DMS 273 (cell line): ENCODE data around the gene THUMPD3.

Source experiments
- DNase-seq: peaks from one replicate; lab custom pipeline; 2025; ENCODE audit not compliant: unreplicated experiment; lab: John Stamatoyannopoulos, UW

Gene THUMPD3

DNA sequence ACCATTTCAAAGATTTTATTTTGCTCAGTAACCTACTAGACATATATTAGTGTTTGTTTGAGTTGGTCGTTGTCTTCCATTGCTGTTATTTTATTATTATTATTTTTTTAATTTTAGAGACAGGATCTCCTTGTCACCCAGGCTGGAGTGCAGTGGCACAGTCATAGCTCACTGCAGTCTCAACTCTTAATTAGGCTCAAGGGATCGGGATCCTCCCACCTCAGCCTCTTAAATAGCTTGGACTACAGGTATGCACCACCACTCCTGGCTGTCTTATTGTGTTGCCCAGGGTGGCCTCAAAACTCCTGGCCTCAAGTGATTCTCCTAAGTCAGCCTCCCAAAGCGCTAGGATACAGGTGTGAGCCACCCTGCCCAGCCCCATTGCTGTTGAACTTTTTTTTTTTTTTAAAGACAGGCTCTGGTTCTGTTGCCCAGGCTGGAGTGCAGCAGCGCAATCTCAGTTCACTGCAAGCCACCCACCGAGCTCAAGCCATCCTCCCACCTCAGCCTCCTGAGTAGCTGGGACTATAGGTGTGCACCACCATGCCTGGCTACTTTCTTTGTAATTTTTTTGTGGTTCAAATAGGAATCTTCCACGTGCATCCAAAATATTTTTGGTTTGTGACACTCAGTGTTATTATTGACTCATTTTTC is 52.8 kb downstream of the THUMPD3 start:
- DNase-seq: no peak

DNA sequence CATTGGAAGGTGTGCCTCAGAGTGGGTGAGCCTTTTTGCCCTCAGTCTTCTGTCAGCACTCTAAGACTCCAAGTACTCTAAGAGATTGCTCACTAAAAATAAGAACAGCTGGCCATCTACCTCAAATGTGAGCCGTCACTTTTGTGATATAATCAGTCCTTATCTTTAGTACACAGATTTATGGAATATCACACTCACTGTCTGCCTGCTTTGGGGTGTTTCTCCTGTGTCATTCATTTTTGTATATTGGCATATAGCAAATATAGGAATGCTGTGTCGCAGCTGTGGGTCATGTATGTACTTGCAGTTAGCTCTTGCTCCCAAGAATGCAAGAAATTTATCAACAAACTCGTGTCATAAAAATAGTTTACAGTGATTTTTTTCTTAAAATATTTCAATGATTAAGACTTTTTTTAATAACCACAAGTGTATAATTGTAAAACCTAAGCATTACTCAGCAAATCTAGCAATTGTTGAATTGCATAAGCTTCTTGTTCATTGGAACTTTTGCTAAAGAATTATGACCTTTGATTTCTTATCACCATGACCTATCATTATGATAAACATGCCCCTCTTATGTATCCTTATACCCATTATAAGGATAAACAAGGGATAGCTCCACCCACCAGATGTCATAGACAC is 53.4 kb downstream of the THUMPD3 start:
- no peak for DNase-seq

GRCh38 chr3:9420850-9421549 is 58.1 kb downstream of the THUMPD3 start:
- no peak for DNase-seq

GRCh38 chr3:9422712-9423424 is 60.0 kb downstream of the THUMPD3 start:
- peak; percentile 92 for DNase-seq

GRCh38 chr3:9428411-9428810 is 65.6 kb downstream of the THUMPD3 start:
- no peak for DNase-seq

- DNase-seq: no peak
Observed at GRCh38 chr3:9430733-9431132, 67.9 kb downstream of the THUMPD3 start.

DNA sequence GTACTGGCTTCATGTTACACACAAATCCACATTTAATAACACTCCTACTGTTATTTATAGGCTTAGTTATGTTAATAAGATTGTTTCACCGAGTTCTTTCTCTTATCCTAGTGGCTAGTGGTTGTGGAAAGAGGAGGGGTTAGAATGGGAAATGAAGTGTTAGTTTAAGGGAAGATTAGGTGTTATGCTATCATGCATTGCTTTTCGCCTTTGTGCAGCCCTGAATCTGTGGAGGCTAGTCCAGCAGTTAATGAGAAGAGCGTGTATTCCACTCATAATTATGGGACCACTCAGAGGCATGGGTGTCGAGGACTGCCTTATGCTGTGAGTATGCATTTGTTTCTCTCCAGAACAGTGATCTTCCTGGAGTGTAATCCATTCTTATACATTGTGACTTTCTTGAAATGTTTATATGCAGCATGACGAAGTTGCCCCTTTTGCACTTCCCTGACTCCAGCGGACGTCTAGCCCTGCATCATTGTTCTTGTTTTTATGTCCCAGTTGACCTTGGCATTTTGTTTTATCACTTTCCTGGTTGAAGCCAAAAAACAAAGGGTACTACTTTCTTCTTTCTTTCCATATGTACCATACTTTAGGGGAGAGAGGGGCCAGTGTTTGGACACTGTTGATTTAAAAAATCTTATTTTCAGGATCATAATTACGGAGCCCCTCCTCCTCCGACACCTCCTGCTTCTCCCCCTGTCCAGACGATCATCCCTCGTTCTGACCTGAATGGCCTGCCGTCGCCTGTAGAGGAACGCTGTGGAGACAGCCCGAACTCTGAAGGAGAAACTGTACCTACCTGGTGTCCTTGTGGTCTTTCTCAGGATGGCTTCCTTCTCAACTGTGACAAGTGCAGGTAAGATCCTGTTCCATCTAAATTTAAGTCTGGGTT is 71.0 kb downstream of the THUMPD3 start:
- no peak for DNase-seq

DNA sequence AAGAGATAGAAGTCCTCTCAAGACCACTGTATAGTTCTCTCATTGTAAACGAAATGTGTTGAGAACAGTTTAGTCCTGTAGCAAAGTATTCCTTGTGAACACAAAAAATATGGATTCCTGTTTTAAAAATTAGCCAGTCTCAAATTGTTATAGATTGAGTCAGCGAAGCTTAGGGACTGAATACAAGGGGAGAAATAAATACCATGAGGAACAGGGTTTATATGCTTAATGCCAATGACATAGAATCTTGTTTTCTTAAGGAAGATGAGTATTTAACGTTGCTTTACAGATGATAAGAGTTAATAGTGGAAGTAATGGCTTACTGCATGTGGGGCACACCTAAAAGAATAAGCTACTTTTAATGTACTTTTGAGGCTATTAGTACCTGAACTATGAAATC is 72.5 kb downstream of the THUMPD3 start:
- no peak for DNase-seq
